Gastrocnemius medialis (tissue), 4 donors: ENCODE results near the gene PDIA2.

Experiments used
- POLR2A ChIP-seq, 2 donors: fragments of 450-650 bp; IDR thresholded peaks; one replicate each; pipeline ENCODE4 v1.6.1; 2017; ENCODE audit warnings: antibody characterized with exemption in 2 of 2, mild to moderate bottlenecking in 2 of 2, moderate library complexity in 2 of 2
- TF ChIP-seq, protein P1 (sequence below), 5 experiments: fragments of 450-650 bp in 3 of 5; fragments of 200-600 bp in 2 of 5; sonication (generic) in 2 of 5; IDR thresholded peaks in 4 of 5; conservative IDR thresholded peaks in 1 of 5; 1 replicate in 4 of 5; 2 replicates in 1 of 5; pipeline ENCODE4 v1.5.1; 2016 to 2019; ENCODE audit warnings: antibody characterized with exemption in 5 of 5, mild to moderate bottlenecking in 3 of 5, moderate library complexity in 3 of 5

DNA sequence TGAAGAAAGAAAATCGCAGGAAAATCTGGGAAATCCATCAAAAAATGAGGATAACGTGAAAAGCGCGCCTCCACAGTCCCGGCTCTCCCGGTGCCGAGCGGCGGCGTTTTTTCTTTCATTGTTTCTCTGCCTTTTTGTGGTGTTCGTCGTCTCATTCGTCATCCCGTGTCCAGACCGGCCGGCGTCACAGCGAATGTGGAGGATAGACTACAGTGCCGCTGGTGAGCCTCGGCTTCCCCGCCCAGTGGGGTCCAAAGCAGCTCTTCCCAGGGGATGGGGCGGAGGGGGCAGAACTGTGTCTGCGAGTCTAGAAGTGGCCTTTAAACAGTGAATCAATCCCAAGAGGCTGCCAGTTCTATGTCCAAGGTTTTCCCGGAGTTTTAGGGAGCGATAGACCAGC lies 28.5 kb upstream of the PDIA2 start:
- TF ChIP-seq, protein P1, sequence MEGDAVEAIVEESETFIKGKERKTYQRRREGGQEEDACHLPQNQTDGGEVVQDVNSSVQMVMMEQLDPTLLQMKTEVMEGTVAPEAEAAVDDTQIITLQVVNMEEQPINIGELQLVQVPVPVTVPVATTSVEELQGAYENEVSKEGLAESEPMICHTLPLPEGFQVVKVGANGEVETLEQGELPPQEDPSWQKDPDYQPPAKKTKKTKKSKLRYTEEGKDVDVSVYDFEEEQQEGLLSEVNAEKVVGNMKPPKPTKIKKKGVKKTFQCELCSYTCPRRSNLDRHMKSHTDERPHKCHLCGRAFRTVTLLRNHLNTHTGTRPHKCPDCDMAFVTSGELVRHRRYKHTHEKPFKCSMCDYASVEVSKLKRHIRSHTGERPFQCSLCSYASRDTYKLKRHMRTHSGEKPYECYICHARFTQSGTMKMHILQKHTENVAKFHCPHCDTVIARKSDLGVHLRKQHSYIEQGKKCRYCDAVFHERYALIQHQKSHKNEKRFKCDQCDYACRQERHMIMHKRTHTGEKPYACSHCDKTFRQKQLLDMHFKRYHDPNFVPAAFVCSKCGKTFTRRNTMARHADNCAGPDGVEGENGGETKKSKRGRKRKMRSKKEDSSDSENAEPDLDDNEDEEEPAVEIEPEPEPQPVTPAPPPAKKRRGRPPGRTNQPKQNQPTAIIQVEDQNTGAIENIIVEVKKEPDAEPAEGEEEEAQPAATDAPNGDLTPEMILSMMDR (IDR thresholded peaks at IDR 0.05 in 4 of 5, conservative IDR thresholded peaks at IDR 0.05 in 1 of 5): no peak
- TF ChIP-seq POLR2A (IDR thresholded peaks at IDR 0.05): no peak
